ENCODE results near the gene APBA2. TPM values are rescaled to one million over a fixed set of nuclear protein-coding genes. Genes with fewer than 3 reads are reported as not detected.

The APBA2 gene
- total and polyA plus RNA-seq, 10 of the 15 experiments (the other 5 are each of a cell fraction or from before 2014, with no cell fraction given) = 0.06 to 0.26 (median 0.07) TPM; not detected in 7

- no peak for DNase-seq (ENCODE audit: low read depth, low spot score)
- no peak overlapping the region for H3K4me3 ChIP-seq
- ATAC-seq = no peak
- BruUV-seq (replicated peaks) = no TSS peak
- ChIA-PET POLR2A (no interaction called here), RAD21 (ENCODE audit: unreplicated experiment) (no interaction called here), SMC1A (ENCODE audit: uncharacterized antibody, unreplicated experiment) (no interaction called here), CTCF (no interaction called here)
- no peak overlapping the region for H3K4me2 ChIP-seq (ENCODE audit: control insufficient read depth, insufficient read depth)
- WGBS (ENCODE audit: insufficient coverage, insufficient replicate concordance, low lambda C conversion rate, missing lambda C conversion rate) = 25% methylated on average over 7 of the region's 7 CpGs
- no peak overlapping the region for H3K27ac ChIP-seq (ENCODE audit: control insufficient read depth, insufficient read depth)
- intact Hi-C loops (cut with micrococcal nuclease; ENCODE audit: unreplicated experiment) (no loop called here), in situ Hi-C loops (cut with MboI) (no loop called here)
- FAIRE-seq = no peak
- H3K4me1 ChIP-seq (ENCODE audit: control insufficient read depth, insufficient read depth, low read length) = peaks cover 10% of the 10 kb centered on the region
- H4K20me1 ChIP-seq (ENCODE audit: control insufficient read depth, insufficient read depth) = no peaks in the 10 kb centered on the region
- H3K9me3 ChIP-seq (replicated peaks; ENCODE audit: control insufficient read depth, insufficient read depth, low read length) = no peaks in the 10 kb centered on the region
- TF ChIP-seq ATF3 (IDR thresholded peaks at IDR 0.05; ENCODE audit: borderline replicate concordance, extremely low read depth, low read depth, low read length) = no peak
- no peak for TF ChIP-seq TCF7 (IDR thresholded peaks at IDR 0.05; ENCODE audit: borderline replicate concordance)
- no peak for TF ChIP-seq SUPT20H (IDR thresholded peaks at IDR 0.05; ENCODE audit: borderline replicate concordance, control insufficient read depth, low read depth, low read length)
- no peak overlapping the region for H3K9ac ChIP-seq (ENCODE audit: control insufficient read depth, insufficient read depth, low read length)
- H2AFZ ChIP-seq (ENCODE audit: control insufficient read depth, low read depth, low read length) = no peak overlapping the region
- H3K27me3 ChIP-seq (replicated peaks in 1 of 2; ENCODE audit: control insufficient read depth in 2 of 2, insufficient read depth in 2 of 2, low read length in 1 of 2) = peaks cover 0 to 3% of the 10 kb centered on the region in 2 experiments; a peak in 1 of 4 replicates
- H3K36me3 ChIP-seq (ENCODE audit: control insufficient read depth in 2 of 2, insufficient read depth in 2 of 2, low read length in 1 of 2) = no peaks in the 10 kb centered on the region
- no peaks in the 10 kb centered on the region for H3K79me2 ChIP-seq (ENCODE audit: control insufficient read depth, insufficient read depth, low read length)
Measured at GRCh38 chr15:28952666-28953491, 67.1 kb downstream of the APBA2 start.

DNA sequence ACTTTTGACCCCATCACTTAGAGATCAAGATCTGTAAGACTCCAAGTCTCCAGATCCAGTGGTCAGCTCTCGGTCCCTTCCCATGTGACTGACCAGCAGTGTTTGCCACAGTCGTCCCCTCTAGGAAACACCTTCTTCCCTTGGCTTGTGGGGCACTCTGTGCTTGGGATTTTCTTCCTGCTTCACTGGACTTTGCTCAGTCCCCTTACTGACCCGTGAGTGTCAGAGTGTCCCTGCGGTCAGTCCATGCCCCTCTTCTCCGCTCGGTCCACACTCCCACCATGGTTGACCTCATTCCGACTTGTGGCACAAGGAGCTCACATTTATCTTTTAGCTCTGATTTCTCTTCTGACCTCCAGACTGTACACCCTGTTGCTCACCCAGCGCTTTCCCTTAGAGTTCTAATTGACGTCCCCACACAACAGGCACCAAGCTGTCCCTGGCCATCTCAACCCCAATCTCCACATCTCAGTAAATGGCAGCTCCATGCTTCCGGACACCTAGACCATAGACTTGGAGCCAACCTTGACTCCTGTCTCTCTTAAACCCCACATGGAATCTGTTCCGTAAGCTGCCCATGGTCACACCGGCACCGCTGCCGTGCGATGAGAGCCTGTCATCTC is 67.9 kb downstream of the APBA2 start:
- intact Hi-C loops (cut with micrococcal nuclease; ENCODE audit: unreplicated experiment) = no loop called here
- no peak overlapping the region for H2AFZ ChIP-seq (ENCODE audit: control insufficient read depth, low read depth, low read length)
- no peak overlapping the region for H3K4me3 ChIP-seq
- no peak overlapping the region for H3K27ac ChIP-seq (ENCODE audit: control insufficient read depth, insufficient read depth)
- H3K27me3 ChIP-seq (replicated peaks in 1 of 2; ENCODE audit: control insufficient read depth in 2 of 2, insufficient read depth in 2 of 2, low read length in 1 of 2) = 0 out of 4 replicates have a peak, but pooled peaks cover 0 to 3% of the 10 kb centered on the region in 2 experiments
- no TSS peak for BruUV-seq (replicated peaks)
- H3K9me3 ChIP-seq (replicated peaks; ENCODE audit: control insufficient read depth, insufficient read depth, low read length) = no peaks in the 10 kb centered on the region
- CTCF ChIA-PET = no interaction called here
- no peak for TF ChIP-seq KLF5 (IDR thresholded peaks at IDR 0.05; ENCODE audit: partially characterized antibody)
- TF ChIP-seq WRNIP1 (IDR thresholded peaks at IDR 0.05; ENCODE audit: borderline replicate concordance, low read depth, low read length) = no peak
- no peak for TF ChIP-seq ZNF384 (IDR thresholded peaks at IDR 0.05; ENCODE audit: borderline replicate concordance, low read depth, low read length)
- no peak for TF ChIP-seq FOXK2 (IDR thresholded peaks at IDR 0.05)
- no peak for TF ChIP-seq SRF (IDR thresholded peaks at IDR 0.05; ENCODE audit: low read depth in 2 of 2, low read length in 2 of 2)
- no peak for TF ChIP-seq FOS (IDR thresholded peaks at IDR 0.05; ENCODE audit: borderline replicate concordance, extremely low read depth, insufficient read length)
- no peak for TF ChIP-seq EED (IDR thresholded peaks at IDR 0.05; ENCODE audit: low read depth)
- no peak for TF ChIP-seq RFX5 (IDR thresholded peaks at IDR 0.05; ENCODE audit: low read depth, low read length)
- SMC1A ChIA-PET (ENCODE audit: uncharacterized antibody, unreplicated experiment) = no interaction called here
- RAD21 ChIA-PET (ENCODE audit: unreplicated experiment) = no interaction called here
- H3K36me3 ChIP-seq (ENCODE audit: control insufficient read depth in 2 of 2, insufficient read depth in 2 of 2, low read length in 1 of 2) = no peaks in the 10 kb centered on the region
- no peak overlapping the region for H3K4me2 ChIP-seq (ENCODE audit: control insufficient read depth, insufficient read depth)
- no peaks in the 10 kb centered on the region for H4K20me1 ChIP-seq (ENCODE audit: control insufficient read depth, insufficient read depth)
- H3K9ac ChIP-seq (ENCODE audit: control insufficient read depth, insufficient read depth, low read length) = no peak overlapping the region
- in situ Hi-C loops (cut with MboI) = no loop called here
- H3K4me1 ChIP-seq (ENCODE audit: control insufficient read depth, insufficient read depth, low read length) = peaks cover 10% of the 10 kb centered on the region
- 70% methylated on average over 15 of the region's 15 CpGs for WGBS (ENCODE audit: insufficient coverage, insufficient replicate concordance, low lambda C conversion rate, missing lambda C conversion rate)
- FAIRE-seq (no peak), DNase-seq (ENCODE audit: low read depth, low spot score) (no peak), ATAC-seq (no peak)
- POLR2A ChIA-PET = no interaction called here
- H3K79me2 ChIP-seq (ENCODE audit: control insufficient read depth, insufficient read depth, low read length) = no peaks in the 10 kb centered on the region
